Mucosa of descending colon (tissue), 3 donors: Measurements from ENCODE around the gene CEP170B. TPM values are rescaled to one million over a fixed set of nuclear protein-coding genes. Genes with fewer than 3 reads are reported as not detected.
A peak's percentile ranks its signal among the peaks of the same experiment; 100 is the strongest.
"Not testable (repeated sequence)": the region's sequence is repeated elsewhere in the genome, so short reads cannot be mapped to it uniquely, and the experiment has no call there.

Experiments used
- ATAC-seq: fragments of 200-7000 bp; cut with Tn5 transposase; one replicate; pipeline ENCODE4 v1.9.1; 2020; ENCODE audit warnings: mild to moderate bottlenecking, moderate library complexity
- DNase-seq, 3 donors: peaks; one replicate each; pipeline ENCODE4 v3.0.0-alpha.2; 2020
- H3K36me3 ChIP-seq: fragments of 200-600 bp; one replicate; pipeline ENCODE4 v1.8.0; 2021; ENCODE audit warnings: low read depth, mild to moderate bottlenecking
- H3K4me1 ChIP-seq: fragments of 200-600 bp; one replicate; pipeline ENCODE4 v1.8.0; 2021; ENCODE audit warnings: low read depth, mild to moderate bottlenecking
- H3K4me3 ChIP-seq: fragments of 200-600 bp; one replicate; pipeline ENCODE4 v1.8.0; 2021; ENCODE audit warnings: mild to moderate bottlenecking
- H3K9me3 ChIP-seq: fragments of 200-600 bp; one replicate; pipeline ENCODE4 v1.8.0; 2021; ENCODE audit warnings: mild to moderate bottlenecking
- CTCF ChIP-seq: fragments of 200-600 bp; IDR thresholded peaks from one replicate; pipeline ENCODE4 v1.8.0; 2022; ENCODE audit warnings: antibody characterized with exemption, mild to moderate bottlenecking
- intact Hi-C, 2 donors: fragments of 100-400 bp; cut with DNase I in 1 of 2; cut with micrococcal nuclease in 1 of 2; formaldehyde crosslinking; loops; one replicate each; pipeline versions ENCODE4 v1.11.0 to v1.11.1; 2022; cut with DNase I, micrococcal nuclease
- total RNA-seq, 3 donors: library from RNA; stranded (reverse); fragmentation: NEBNext Ultra II Directional in 2 of 3; extraction: Animal tissue kit (Norgen Biotek cat#: 25700) in 2 of 3; gene quantifications; one replicate each; pipeline versions ENCODE4 v1.2.1 to v1.2.4, GENCODE V29; 2021 to 2023
- donor health status: DM: no; HTN: no; CAD: no; lungs with moderate emphysema.
- donor health status: DM: no; HTN: no; CAD: no.
- donor health status: DM: no; HTN: yes; CAD: no.

The CEP170B gene
- total RNA-seq, 3 donors from 2014 or later = 66.8 to 89.9 (median 69.9) TPM

GRCh38 chr14:104881369-104881979, 16.4 kb downstream of the CEP170B start:
- no peaks in the 10 kb centered on the region for H3K9me3 ChIP-seq
- intact Hi-C loops = no loop called here
- H3K4me1 ChIP-seq = no peaks in the 10 kb centered on the region
- no peaks in the 10 kb centered on the region for H3K36me3 ChIP-seq
- TF ChIP-seq CTCF = no peak
- DNase-seq (peak in 2 of 3 donors; percentile 24 to 44), ATAC-seq (no peak)
- no peak overlapping the region for H3K4me3 ChIP-seq

DNA sequence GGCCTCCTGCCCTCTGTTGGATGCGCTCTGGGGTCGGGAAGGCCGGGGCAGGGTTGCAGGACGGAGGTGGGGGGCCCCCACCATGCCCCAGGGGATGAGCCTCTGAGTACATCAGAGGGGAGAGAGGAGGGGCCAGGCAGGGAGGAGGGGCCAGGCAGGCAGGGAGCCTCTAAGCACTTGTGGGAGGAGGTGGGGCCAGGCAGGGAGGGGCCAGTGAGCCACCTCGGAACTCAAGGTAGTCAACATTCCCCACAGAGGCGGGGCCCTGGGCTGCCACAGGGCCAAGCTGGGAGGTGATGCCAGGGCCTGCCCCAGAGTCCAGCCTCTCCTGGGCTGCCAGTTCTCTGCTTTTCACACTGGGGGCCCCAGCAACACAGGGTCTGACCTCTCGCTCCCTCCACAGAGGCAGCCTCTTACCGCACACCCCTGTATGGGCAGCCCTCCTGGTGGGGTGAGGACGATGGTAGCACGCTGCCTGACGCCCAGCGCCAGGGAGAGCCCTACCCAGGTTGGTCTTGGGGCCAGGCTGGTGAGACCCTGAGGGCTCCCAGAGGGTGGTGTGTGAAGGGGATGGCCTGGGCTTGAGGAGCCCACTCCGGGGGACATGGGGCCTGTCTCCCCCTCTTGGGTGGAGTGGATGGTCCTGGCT, 17.4 kb downstream of the CEP170B start:
- H3K36me3 ChIP-seq = no peaks in the 10 kb centered on the region
- H3K4me1 ChIP-seq = no peaks in the 10 kb centered on the region
- peak; percentile 78 to 88 (median 86) for DNase-seq
- TF ChIP-seq CTCF = no peak
- H3K4me3 ChIP-seq = no peak overlapping the region
- ATAC-seq = peak; percentile 91
- intact Hi-C loops = no loop called here
- no peaks in the 10 kb centered on the region for H3K9me3 ChIP-seq

- Histone ChIP-seq H3K4me3 (no peak overlapping the region), H3K9me3 (no peaks in the 10 kb centered on the region), H3K4me1 (no peaks in the 10 kb centered on the region), H3K36me3 (no peaks in the 10 kb centered on the region)
- TF ChIP-seq CTCF = no peak
- peak in 2 of 3 donors; percentile 27 to 49 for DNase-seq
- ATAC-seq = no peak
- intact Hi-C loops = no loop called here
Measured at GRCh38 chr14:104882991-104883660, 18.1 kb downstream of the CEP170B start.

DNA sequence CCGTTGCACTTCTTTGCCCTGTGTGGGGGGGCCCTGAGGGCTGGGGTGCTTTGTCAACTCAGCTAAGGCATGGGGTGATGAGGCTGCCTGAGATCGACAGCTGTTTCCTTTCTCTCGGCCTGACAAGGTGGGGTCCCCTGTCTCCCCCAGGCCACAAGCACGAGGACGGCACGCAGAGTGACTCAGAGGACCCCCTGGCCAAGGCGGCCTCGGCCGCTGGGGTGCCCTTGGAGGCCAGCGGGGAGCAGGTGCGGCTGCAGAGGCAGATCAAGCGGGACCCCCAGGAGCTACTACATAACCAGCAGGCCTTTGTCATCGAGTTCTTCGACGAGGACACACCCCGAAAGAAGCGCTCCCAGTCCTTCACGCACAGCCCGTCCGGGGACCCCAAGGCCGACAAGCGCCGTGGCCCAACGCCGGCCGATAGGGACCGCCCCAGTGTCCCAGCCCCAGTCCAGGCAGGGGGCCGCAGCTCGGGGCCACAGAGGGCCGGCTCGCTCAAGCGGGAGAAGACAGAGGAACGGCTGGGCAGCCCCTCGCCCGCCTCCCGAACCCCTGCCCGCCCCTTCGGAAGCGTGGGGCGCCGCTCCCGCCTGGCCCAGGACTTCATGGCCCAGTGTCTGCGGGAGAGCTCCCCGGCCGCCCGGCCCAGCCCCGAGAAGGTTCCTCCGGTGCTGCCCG, 18.8 kb downstream of the CEP170B start:
- DNase-seq (peak in 2 of 3 donors; percentile 24 to 43), ATAC-seq (no peak)
- TF ChIP-seq CTCF = no peak
- Histone ChIP-seq H3K4me3 (no peak overlapping the region), H3K9me3 (no peaks in the 10 kb centered on the region), H3K4me1 (no peaks in the 10 kb centered on the region), H3K36me3 (no peaks in the 10 kb centered on the region)
- intact Hi-C loops = no loop called here

GRCh38 chr14:104884381-104884780, 19.3 kb downstream of the CEP170B start:
- H3K36me3 ChIP-seq, H3K9me3 ChIP-seq, H3K4me3 ChIP-seq, intact Hi-C loops, ATAC-seq, H3K4me1 ChIP-seq: not testable (repeated sequence)
- peak in 1 of 3 donors; percentile 1 for DNase-seq
